Measurements from ENCODE around the gene MOB3B.

MOB3B gene

GRCh38 chr9:27348785-27349697 is 180.6 kb downstream of the MOB3B start:
- TF ChIP-seq REST (IDR thresholded peaks at IDR 0.05; ENCODE audit: insufficient read depth in 1 of 2, low read depth in 2 of 2, low read length in 2 of 2) (no peak), SIN3A (IDR thresholded peaks at IDR 0.05; ENCODE audit: borderline replicate concordance, insufficient read depth, low read length) (no peak), POLR2AphosphoS5 (IDR thresholded peaks at IDR 0.05; ENCODE audit: low read depth, low read length) (no peak), TAF1 (IDR thresholded peaks at IDR 0.05; ENCODE audit: borderline replicate concordance, insufficient read depth, low read length) (no peak), FOXP2 (optimal IDR thresholded peaks at IDR 0.05; ENCODE audit: borderline replicate concordance, extremely low read depth, extremely low read length, insufficient read depth) (no peak)

GRCh38 chr9:27347889-27348288 is 181.7 kb downstream of the MOB3B start:
- no peak for TF ChIP-seq FOXP2 (optimal IDR thresholded peaks at IDR 0.05; ENCODE audit: borderline replicate concordance, extremely low read depth, extremely low read length, insufficient read depth)
- TF ChIP-seq REST (IDR thresholded peaks at IDR 0.05; ENCODE audit: insufficient read depth in 1 of 2, low read depth in 2 of 2, low read length in 2 of 2): no peak
- TF ChIP-seq POLR2AphosphoS5 (IDR thresholded peaks at IDR 0.05; ENCODE audit: low read depth, low read length): no peak
- TF ChIP-seq SIN3A (IDR thresholded peaks at IDR 0.05; ENCODE audit: borderline replicate concordance, insufficient read depth, low read length): no peak
- no peak for TF ChIP-seq TAF1 (IDR thresholded peaks at IDR 0.05; ENCODE audit: borderline replicate concordance, insufficient read depth, low read length)

GRCh38 chr9:27344776-27345175 is 184.8 kb downstream of the MOB3B start:
- TF ChIP-seq TAF1 (IDR thresholded peaks at IDR 0.05; ENCODE audit: borderline replicate concordance, insufficient read depth, low read length) (no peak), FOXP2 (optimal IDR thresholded peaks at IDR 0.05; ENCODE audit: borderline replicate concordance, extremely low read depth, extremely low read length, insufficient read depth) (no peak), POLR2AphosphoS5 (IDR thresholded peaks at IDR 0.05; ENCODE audit: low read depth, low read length) (no peak), REST (IDR thresholded peaks at IDR 0.05; ENCODE audit: insufficient read depth in 1 of 2, low read depth in 2 of 2, low read length in 2 of 2) (no peak), SIN3A (IDR thresholded peaks at IDR 0.05; ENCODE audit: borderline replicate concordance, insufficient read depth, low read length) (no peak)

- TF ChIP-seq TAF1 (IDR thresholded peaks at IDR 0.05; ENCODE audit: borderline replicate concordance, insufficient read depth, low read length): no peak
- no peak for TF ChIP-seq FOXP2 (optimal IDR thresholded peaks at IDR 0.05; ENCODE audit: borderline replicate concordance, extremely low read depth, extremely low read length, insufficient read depth)
- no peak for TF ChIP-seq POLR2AphosphoS5 (IDR thresholded peaks at IDR 0.05; ENCODE audit: low read depth, low read length)
Measured at GRCh38 chr9:27341545-27342294, 187.9 kb downstream of the MOB3B start.

- TF ChIP-seq SIN3A (IDR thresholded peaks at IDR 0.05; ENCODE audit: borderline replicate concordance, insufficient read depth, low read length): no peak
- TF ChIP-seq POLR2AphosphoS5 (IDR thresholded peaks at IDR 0.05; ENCODE audit: low read depth, low read length): no peak
- no peak for TF ChIP-seq REST (IDR thresholded peaks at IDR 0.05; ENCODE audit: insufficient read depth in 1 of 2, low read depth in 2 of 2, low read length in 2 of 2)
- no peak for TF ChIP-seq FOXP2 (optimal IDR thresholded peaks at IDR 0.05; ENCODE audit: borderline replicate concordance, extremely low read depth, extremely low read length, insufficient read depth)
- TF ChIP-seq TAF1 (IDR thresholded peaks at IDR 0.05; ENCODE audit: borderline replicate concordance, insufficient read depth, low read length): no peak
Measured at GRCh38 chr9:27340961-27341511, 188.6 kb downstream of the MOB3B start.

Measured in PFSK-1 (cell line).